OCI-LY7 (cell line): Measurements from ENCODE around the gene SEMA4D. TPM values are rescaled to one million over a fixed set of nuclear protein-coding genes. Genes with fewer than 3 reads are reported as not detected.

Experiments used
- BruUV-seq: library from RNA; stranded (reverse); fragments of 400-500 nt; replicated peaks from 2 replicates; lab custom pipeline; 2021; lab: Mats Ljungman, UMichigan
- CTCF ChIA-PET: fragments of 300-600 bp; sonication (Branson Sonifier 250); formaldehyde crosslinking; loops from one replicate; lab custom pipeline; 2022; ENCODE audit warnings: antibody characterized with exemption; ENCODE audit not compliant: unreplicated experiment; lab: Charles Lee
- POLR2A ChIA-PET: fragments of 300-600 bp; sonication (Branson Sonifier 250); formaldehyde crosslinking; loops from one replicate; lab custom pipeline; 2022; ENCODE audit warnings: antibody characterized with exemption; lab: Charles Lee
- DNase-seq: peaks from one replicate; pipeline ENCODE4 v3.0.0-alpha.2; 2015; ENCODE audit warnings: low spot score
- H2AFZ ChIP-seq: fragments of 200-600 bp; sonication (generic), shearing (Covaris generic); 2 replicates; pipeline ENCODE4 v1.6.1; 2014; ENCODE audit warnings: mild to moderate bottlenecking, antibody characterized with exemption, low read length, moderate library complexity
- H3K27ac ChIP-seq: fragments of 200-600 bp; sonication (generic); 2 replicates; pipeline ENCODE4 v1.5.1; 2014; ENCODE audit warnings: mixed run types, low read depth, mild to moderate bottlenecking, moderate library complexity, low read length, inconsistent platforms; ENCODE audit not compliant: poor library complexity, severe bottlenecking
- H3K36me3 ChIP-seq: fragments of 200-600 bp; sonication (generic); 2 replicates; pipeline ENCODE4 v1.6.1; 2014; ENCODE audit warnings: mild to moderate bottlenecking, antibody characterized with exemption, low read length, moderate library complexity, mixed read lengths; ENCODE audit not compliant: insufficient read depth
- H3K4me1 ChIP-seq: fragments of 200-600 bp; sonication (generic); 2 replicates; pipeline ENCODE4 v1.5.1; 2014; ENCODE audit warnings: mild to moderate bottlenecking, low read length; ENCODE audit not compliant: insufficient read depth, poor library complexity, severe bottlenecking
- H3K4me2 ChIP-seq: fragments of 200-600 bp; sonication (generic); 2 replicates; pipeline ENCODE4 v1.6.1; 2014; ENCODE audit warnings: mild to moderate bottlenecking, low read length
- H3K4me3 ChIP-seq: fragments of 200-600 bp; sonication (generic); 2 replicates; pipeline ENCODE4 v1.5.1; 2014; ENCODE audit warnings: mild to moderate bottlenecking, low read depth, low read length; ENCODE audit not compliant: poor library complexity, severe bottlenecking
- H3K79me2 ChIP-seq: fragments of 200-600 bp; sonication (generic); 2 replicates; pipeline ENCODE4 v1.6.1; 2016; ENCODE audit warnings: low read depth, mild to moderate bottlenecking, low read length, moderate library complexity, mixed read lengths; ENCODE audit not compliant: insufficient read depth
- H3K9me2 ChIP-seq: fragments of 200-600 bp; sonication (generic); 2 replicates; pipeline ENCODE4 v1.6.1; 2016; ENCODE audit warnings: mild to moderate bottlenecking, low read length, mixed read lengths; ENCODE audit not compliant: insufficient read depth
- H3K9me3 ChIP-seq: fragments of 200-600 bp; sonication (generic); 2 replicates; pipeline ENCODE4 v1.6.1; 2014; ENCODE audit warnings: mild to moderate bottlenecking, mixed run types, low read length, mixed read lengths
- H4K20me1 ChIP-seq: fragments of 200-600 bp; sonication (generic); 2 replicates; pipeline ENCODE4 v1.6.1; 2014; ENCODE audit warnings: mild to moderate bottlenecking, antibody characterized with exemption, low read length, moderate library complexity, mixed read lengths; ENCODE audit not compliant: insufficient read depth
- CTCF ChIP-seq: fragments of 200-600 bp; sonication (generic); conservative IDR thresholded peaks from 2 replicates; pipeline ENCODE4 v1.5.1; 2014; ENCODE audit warnings: mild to moderate bottlenecking, antibody characterized with exemption, low read length, moderate library complexity, mixed read lengths
- EZH2phosphoT487 ChIP-seq: fragments of 200-600 bp; sonication (generic); IDR thresholded peaks from 2 replicates; pipeline ENCODE4 v1.6.1; 2018; ENCODE audit warnings: low read depth, borderline replicate concordance, mild to moderate bottlenecking, mixed run types, antibody characterized with exemption, low read length, moderate library complexity, mixed read lengths
- intact Hi-C: fragments of 100-400 bp; cut with micrococcal nuclease; formaldehyde crosslinking; loops from one replicate; pipeline ENCODE4 v1.10.0; 2022; ENCODE audit not compliant: unreplicated experiment
- total RNA-seq, 2 experiments: library from RNA; depleted of rRNA in 1 of 2; stranded (reverse); fragments of >200 nt in 1 of 2; shearing (Covaris generic) in 1 of 2; gene quantifications; 2 replicates each; pipeline ENCODE4 v1.2.3, GENCODE V29; 2014 to 2022

Gene SEMA4D
- total RNA-seq, 2 experiments from 2014 or later = 28.5 to 60.5 TPM

DNA sequence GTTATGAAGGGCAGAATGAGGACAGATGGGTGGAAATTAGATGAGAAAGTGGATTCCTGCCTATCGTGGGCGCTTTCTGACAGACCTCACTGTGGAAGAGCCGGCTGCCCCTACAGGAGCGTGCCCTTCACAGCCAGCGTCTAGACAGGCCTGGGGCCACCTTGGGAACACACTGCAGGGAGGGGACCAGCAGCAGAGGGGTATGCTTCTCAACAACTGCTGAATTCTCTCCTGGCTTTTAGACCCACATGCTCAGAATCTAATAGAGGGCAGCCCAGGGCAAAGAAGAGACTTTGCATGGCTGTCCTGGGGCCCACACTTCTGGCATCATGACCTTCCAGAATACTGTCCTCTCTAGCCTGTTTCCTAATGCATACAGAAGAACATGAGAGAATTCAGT, 2.1 kb upstream of the SEMA4D start:
- CTCF ChIA-PET = interaction anchor here (0.6 kb wide), 1 partner anchor 103 kb away, joined by 4 read pairs; no protein-coding TSS in a partner anchor
- intact Hi-C loops = no loop called here

GRCh38 chr9:89498852-89499480, 1.1 kb upstream of the SEMA4D start:
- H3K4me2 ChIP-seq = peak overlapping the region; percentile 70
- H3K9me3 ChIP-seq = no peaks in the 10 kb centered on the region
- peak; percentile 66 for DNase-seq
- CTCF ChIA-PET = interaction anchor here (1.1 kb wide), 1 partner anchor 69 kb away, joined by 3 read pairs; no protein-coding TSS in a partner anchor
- peak overlapping the region; percentile 88; the same call in 1 of the 2 replicates for H2AFZ ChIP-seq
- H3K27ac ChIP-seq = peak overlapping the region; percentile 35
- H3K4me1 ChIP-seq = peaks cover 61% of the 10 kb centered on the region
- no peaks in the 10 kb centered on the region for H3K36me3 ChIP-seq
- POLR2A ChIA-PET = interaction anchor here (0.5 to 1.8 kb wide), 6 partner anchors 9 to 25 kb away, joined by 3 to 5 read pairs (median 3); no protein-coding TSS in a partner anchor
- H3K4me3 ChIP-seq = peak overlapping the region; percentile 83
- intact Hi-C loops = loop anchor here (1.0 to 5.0 kb wide), 3 partner anchors 43 to 182 kb away; partner anchors contain the start of gene SECISBP2
- TF ChIP-seq EZH2phosphoT487 = no peak
- no peak for TF ChIP-seq CTCF
- no peaks in the 10 kb centered on the region; the same call in 1 of the 2 replicates for H4K20me1 ChIP-seq
- no peaks in the 10 kb centered on the region for H3K9me2 ChIP-seq
- peaks cover 4% of the 10 kb centered on the region; the same call in 1 of the 2 replicates for H3K79me2 ChIP-seq
- no TSS peak for BruUV-seq

More for the DNA sequence above, 2.1 kb upstream of the SEMA4D start:
- no peak overlapping the region for H3K27ac ChIP-seq
- H3K79me2 ChIP-seq = peaks cover 4% of the 10 kb centered on the region; the same call in 1 of the 2 replicates
- H4K20me1 ChIP-seq = no peaks in the 10 kb centered on the region; the same call in 1 of the 2 replicates
- H3K9me3 ChIP-seq = no peaks in the 10 kb centered on the region
- no peak for DNase-seq
- no peak for TF ChIP-seq EZH2phosphoT487
- no peak for TF ChIP-seq CTCF
- no peak overlapping the region for H3K4me3 ChIP-seq
- no peak overlapping the region for H3K4me2 ChIP-seq
- POLR2A ChIA-PET = interaction anchor here (0.7 to 1.2 kb wide), 3 partner anchors 10 to 26 kb away, joined by 3 to 6 read pairs (median 3); no protein-coding TSS in a partner anchor
- no peaks in the 10 kb centered on the region for H3K9me2 ChIP-seq
- H3K4me1 ChIP-seq = peaks cover 64% of the 10 kb centered on the region
- no TSS peak for BruUV-seq
- H3K36me3 ChIP-seq = no peaks in the 10 kb centered on the region
- H2AFZ ChIP-seq = no peak overlapping the region
